ENCODE measurements around the gene CITED4.

CITED4 gene

DNA sequence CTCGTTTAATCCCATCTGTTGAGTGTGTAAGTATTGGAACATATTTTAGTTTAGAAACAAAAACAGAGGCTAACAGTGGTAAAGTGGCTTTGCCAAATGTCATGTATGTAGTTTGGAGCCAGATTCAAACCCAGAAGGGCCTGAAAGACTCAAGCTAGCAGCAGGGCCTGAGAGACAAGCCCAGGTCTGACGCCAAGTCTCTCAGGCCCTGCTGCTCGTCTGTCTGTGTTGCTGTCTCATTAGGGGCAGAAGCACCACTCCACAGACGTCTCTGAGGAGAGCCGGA is 8.3 kb downstream of the CITED4 start:
- no peak for DNase-seq (ENCODE audit: low read depth in 2 of 2)

DNA sequence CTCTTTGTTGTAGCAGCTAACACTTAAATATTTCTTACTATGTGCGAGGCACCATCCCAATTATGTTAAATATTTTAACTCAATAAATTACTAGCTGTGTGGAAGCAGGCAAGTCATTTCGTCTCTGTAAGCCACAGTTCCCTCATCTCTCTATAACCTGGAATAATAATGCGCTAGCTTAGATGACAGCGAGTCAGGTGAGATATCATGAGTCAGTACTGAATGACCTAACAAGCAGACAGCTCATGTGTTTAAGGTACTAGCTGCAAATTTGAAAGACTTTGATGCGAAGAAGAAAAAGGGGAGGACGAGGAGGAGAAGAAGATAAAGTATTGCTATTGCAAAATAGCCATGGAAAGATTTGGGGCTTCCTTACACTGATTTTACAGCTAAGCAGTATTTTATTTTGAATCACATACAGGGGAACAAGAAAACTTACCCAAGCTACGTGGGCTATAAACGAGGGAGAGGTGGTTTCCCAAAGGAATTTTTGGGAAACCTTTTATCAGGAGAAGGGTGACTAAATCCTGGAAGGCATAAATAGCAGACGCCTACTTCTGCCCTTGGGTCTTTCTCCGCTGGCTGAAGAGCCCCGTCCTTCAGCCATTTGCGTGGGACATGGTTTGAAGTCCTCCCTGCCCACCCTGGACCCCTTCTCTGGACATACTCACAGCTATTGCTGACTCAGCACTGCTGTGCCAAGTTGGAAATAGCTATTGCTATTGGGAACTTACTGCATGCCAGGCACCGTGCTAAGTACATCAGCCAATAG is 8.9 kb downstream of the CITED4 start:
- DNase-seq (ENCODE audit: low read depth in 2 of 2), result no peak

DNA sequence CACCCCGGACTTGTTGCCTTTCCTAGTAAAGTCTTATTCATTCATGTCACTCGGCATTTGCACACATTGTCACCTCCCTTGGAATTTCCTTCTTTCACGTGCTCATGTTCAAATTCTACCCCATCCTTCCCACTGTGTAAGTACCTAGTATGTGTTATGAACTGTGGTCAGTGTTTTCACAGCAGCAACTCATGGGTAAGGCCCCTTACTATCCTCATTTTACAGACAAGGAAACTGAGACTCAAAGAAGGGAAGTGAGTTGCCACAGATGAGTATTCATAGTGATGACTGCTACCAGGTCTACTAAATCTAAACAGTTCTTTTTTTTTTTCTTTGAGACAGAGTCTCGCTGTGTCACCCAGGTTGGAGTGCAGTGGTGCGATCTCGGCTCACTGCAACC is 10.5 kb downstream of the CITED4 start:
- DNase-seq (ENCODE audit: low read depth in 2 of 2), result no peak

DNA sequence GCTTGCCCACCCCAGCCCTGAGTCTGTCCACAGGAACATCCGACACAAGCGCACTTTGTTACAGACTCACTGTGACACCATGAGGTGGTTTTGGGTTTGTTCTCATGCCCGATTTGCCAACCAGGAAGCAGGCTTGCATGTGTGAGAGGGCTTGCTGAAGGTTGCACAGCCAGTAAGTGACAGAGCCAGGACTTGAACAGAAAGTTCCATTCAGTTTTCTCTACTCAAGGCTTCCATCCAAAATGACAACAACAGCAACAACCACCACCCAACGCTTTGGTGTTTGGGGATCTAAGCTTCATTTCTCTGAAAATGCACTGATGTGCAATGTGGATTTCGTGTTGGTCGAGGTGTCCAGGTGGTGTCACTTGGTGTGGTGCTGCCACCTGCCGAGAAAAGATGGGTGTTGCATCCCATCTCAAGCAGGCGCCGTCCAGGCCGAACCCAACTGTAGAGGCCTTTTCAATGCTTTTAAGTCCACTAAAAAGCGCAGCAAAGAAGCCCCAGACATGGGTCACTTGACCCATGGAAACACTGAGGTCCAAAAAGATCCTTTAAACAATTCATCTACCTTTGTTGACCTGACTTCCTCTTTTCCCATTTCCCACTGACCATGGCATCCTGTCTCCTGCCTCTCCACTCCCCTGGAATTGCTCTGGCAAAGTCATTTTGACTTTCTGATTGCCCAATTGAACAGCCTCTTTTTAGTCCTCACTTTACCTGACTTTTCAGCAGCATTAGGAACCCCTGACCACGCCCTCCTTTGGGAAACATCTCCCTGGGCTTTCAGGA is 12.2 kb downstream of the CITED4 start:
- peak; percentile 62 to 67 for DNase-seq (ENCODE audit: low read depth in 2 of 2)

DNA sequence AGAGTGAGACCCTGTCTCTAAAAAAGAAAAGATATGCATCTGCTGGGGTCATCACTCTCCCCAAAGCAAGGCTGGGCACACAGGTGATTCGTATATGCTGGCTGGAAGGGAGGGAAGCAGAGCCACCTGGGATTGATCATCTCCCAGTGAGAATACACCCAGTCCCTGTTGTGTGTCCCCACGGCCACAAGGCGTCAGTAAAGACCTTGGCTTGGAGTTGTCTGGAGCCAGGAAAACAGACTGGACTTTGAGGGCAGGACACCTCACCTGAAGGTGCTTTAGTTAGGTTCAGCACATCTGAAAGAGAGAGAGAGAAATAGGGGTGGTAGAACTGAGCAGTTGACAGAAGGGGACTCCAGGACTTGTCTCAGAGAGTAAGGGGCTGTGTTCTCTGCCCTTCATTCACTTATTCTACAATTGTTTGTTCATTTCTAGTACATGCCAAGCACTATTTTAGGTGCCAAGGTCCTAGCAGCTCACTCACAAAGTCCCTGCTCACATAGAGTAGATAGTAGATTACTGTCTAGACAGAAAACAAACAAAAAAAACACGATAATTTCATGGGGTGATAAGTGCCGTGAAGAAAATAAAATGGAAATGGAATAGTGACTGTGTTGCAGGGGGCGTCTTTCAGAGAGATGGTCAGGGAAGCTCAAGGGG is 13.5 kb downstream of the CITED4 start:
- no peak for DNase-seq (ENCODE audit: low read depth in 2 of 2)

DNA sequence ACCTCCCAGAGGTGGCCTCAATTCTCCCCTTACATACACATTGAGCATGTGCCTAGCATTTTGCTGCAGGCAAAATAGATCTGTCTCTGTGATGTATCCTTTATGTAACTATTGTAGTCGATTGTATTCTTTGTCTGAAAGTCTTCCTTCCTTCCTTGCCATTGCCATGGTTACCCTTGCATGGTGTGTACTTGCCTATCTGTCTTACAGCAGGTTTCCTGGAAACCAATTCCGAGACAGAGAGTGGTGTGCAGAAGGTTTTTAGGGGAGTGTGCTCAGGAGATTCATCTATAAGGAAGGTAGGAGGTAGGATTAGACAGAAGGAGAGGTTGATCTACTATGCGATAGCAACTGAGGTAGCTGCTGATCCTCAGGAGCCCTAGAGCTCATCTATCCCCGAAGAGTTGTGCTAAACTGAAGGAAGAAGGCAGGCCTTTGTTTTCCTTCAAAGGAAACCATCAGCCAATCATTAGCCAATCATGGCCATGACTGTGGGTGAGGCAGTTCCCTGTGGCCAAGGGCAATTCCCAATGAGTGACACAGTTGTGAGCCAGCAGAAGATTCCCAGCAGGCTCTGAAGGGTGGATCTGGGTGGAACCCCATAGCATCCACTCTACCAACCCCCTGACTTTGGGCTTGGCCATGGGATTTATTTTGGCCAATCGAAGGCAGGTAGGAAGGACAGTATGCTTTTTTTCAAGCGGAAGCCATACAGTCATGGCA is 15.0 kb downstream of the CITED4 start:
- no peak for DNase-seq (ENCODE audit: low read depth in 2 of 2)

DNA sequence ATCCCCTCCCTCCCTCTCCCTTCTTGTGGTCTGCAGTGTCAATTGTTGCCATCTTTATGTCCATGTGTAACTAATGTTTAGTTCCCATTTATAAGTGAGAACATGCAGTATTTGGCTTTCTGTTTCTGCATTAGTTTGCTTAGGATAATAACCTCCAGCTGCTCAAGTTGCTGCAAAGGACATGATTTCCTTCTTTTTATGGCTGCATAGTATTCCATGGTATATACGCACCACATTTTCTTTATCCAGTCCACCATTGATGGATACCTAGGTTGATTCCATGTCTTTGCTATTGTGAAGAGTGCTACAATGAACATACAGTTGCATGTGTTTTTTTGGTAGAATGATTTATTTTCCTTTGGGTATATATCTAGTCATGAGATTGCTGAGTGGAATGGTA is 16.3 kb downstream of the CITED4 start:
- DNase-seq (ENCODE audit: low read depth in 2 of 2), result no peak

DNA sequence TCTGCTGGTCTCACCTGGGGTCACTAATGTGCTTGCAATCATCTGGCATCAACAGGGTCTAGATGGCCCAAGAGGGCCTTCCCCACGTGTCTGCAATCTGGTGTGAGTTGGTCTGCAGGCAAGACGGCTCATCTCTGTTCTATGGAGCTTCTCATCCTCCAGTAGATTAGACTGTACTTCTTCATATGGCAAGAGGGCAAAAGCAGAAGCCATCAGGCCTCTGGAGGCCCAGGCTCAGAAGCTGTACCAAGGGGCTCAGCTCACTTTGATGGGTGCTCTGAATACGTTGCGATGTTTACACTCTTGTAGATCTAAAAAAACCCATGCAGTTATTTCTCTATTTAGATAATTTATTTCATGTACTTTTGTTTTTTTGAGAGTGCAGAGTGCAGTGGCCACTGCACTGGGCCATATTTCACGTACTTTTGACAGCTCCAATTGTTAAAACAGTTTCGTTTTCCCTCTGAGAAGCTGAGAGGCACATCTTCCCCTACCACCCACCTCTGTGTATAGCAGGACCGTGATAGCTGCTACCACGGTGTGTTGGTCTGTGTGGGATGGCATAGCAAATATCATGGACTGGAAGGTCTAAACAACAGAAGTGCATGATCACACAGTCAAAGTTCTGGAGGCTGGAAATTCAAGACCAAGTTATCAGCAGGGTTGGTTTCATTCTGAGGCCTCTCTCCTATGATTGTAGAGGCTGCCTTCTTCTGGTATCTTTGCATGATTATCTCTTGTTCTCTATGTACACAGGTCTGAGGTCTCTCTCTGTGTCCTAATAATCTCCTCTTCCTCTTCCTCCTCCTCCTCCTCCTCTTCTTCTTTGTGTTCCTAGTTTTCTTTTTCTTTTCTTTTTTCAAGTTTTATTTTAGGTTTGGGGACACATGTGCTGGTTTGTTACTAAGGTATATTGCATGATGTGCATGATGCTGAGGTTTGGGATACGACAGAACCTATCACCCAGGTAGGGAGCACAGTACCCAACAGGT is 17.0 kb downstream of the CITED4 start:
- no peak for DNase-seq (ENCODE audit: low read depth in 2 of 2)

DNA sequence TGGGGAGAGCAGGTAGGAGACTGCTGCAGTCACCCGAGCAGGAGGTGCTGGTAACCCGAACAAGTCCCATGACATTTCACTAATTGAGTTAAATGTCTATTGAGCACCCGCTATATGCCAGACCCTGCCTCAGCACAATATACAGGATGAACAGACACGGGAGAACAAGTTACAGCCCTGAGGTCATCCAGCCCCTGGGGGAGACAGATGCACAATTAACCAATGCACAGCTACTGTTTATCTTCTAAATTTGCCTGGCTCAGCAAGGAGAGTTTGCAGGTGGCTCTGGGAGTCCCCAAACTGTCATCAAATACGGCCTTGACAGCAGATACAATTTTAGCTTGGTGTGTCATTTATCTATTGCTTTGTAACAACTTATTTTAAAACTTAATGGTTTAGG is 18.1 kb downstream of the CITED4 start:
- DNase-seq (ENCODE audit: low read depth in 2 of 2), result no peak

DNA sequence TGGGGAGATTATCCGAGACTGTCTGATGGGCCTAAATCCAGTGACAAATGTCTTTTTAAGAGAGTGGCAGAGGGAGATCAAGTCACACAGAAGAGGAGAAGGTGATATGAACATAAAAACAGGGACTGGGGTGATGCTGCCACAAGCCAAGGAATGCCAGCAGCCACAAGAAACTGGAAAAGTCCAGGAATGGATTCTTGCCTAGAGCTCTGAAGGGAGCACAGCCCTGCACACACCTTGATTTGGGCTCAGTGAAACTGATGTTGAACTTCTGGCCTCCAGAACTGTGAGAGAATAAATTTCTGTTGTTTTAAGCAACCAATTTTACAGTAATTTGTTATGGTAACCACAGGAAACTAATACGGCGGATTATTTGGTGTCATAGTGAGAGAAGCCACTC is 19.5 kb downstream of the CITED4 start:
- DNase-seq (ENCODE audit: low read depth in 2 of 2), result no peak

DNA sequence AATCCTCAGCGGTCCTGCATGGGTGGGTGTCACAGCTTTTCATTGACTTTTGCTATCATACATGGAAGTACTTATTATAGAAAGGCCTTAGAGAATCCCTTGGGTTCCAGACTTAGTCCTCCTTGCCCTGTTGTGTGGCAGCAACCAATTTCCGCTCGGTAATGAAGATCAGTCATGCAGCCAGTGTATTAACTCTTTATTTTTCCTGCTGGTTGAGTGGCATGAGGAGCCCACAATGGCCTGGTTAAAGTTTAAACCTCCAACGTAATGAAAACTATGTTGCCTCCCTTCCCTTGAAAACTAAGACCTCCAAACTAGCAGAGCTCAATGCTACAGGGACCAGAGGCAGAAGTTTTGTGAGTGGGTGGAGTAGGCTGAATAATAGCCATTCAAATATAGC is 20.0 kb downstream of the CITED4 start:
- no peak for DNase-seq (ENCODE audit: low read depth in 2 of 2)

DNA sequence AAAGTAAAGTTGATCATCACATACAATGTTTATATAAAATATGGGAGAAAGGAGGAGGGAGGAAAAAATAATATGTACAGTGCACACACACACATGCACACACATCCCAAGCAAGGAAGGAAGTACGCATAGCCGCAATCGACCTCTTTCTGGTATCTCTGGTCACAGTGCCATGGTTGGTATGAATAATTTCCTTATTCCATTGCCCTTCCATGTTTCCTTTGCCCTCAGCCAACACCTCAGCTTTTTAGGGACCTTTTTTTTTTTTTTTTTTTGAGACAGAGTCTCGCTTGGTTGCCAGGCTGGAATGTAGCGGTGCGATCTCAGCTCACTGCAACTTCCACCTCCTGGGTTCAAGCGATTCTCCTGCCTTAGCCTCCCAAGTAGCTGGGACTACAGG is 20.6 kb downstream of the CITED4 start:
- DNase-seq (ENCODE audit: low read depth in 2 of 2), result no peak

DNA sequence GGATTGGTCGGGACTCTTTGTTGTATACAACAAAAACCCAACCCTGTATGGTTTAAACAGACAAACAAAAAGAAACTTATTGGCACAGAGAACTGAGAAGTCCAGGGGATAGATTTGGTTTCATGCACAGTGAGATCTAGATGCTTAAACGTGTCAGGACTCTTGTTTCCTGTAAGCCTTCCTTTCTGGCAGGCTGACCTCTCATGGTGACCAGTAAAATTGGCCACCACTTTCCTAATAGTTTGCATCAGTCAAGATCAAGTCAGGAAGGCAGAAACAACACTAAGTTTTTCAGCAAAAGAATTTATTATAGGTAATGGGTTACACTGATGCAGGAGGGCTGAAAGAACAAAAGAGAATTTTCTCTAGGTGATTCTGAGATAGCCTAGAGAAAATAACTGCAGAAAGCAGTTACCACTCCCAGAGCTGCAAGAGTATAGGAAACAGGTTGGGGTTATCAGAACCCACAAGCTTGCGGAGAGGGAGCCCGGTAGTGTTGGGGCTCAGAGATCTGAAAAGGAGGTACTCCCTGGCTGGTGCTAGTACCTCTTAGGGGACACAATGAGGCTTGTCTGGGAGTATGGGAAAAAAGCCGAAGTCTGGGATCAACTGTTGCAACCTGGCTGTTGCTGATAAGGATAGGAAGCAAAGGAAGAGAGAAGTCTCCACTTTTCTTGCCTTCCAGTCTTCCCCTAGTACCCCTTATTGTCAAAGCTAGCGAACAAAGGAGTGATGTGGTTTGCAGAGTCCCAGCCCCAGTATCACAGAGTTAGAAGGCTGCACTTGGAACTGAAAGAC is 21.4 kb downstream of the CITED4 start:
- DNase-seq (ENCODE audit: low read depth in 2 of 2), result no peak

DNA sequence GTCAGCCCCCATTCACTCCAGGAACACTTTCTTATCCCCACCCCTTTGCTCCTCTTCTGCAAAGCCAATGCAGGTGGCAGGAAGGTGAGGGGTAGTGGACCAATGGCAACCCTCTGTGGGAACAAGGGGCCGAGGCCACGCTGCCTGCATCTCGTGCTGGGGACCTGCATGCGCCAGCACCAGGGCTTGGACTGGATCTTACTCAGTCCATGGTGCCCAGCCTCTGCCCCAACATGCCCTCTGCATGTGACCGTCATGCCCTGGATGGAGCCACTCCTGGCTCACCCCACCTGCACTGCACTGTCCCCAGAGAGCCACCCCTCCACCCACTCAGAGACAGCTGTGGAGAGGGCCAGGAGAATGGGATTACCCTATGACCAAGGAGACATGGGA is 22.2 kb downstream of the CITED4 start:
- no peak for DNase-seq (ENCODE audit: low read depth in 2 of 2)

DNA sequence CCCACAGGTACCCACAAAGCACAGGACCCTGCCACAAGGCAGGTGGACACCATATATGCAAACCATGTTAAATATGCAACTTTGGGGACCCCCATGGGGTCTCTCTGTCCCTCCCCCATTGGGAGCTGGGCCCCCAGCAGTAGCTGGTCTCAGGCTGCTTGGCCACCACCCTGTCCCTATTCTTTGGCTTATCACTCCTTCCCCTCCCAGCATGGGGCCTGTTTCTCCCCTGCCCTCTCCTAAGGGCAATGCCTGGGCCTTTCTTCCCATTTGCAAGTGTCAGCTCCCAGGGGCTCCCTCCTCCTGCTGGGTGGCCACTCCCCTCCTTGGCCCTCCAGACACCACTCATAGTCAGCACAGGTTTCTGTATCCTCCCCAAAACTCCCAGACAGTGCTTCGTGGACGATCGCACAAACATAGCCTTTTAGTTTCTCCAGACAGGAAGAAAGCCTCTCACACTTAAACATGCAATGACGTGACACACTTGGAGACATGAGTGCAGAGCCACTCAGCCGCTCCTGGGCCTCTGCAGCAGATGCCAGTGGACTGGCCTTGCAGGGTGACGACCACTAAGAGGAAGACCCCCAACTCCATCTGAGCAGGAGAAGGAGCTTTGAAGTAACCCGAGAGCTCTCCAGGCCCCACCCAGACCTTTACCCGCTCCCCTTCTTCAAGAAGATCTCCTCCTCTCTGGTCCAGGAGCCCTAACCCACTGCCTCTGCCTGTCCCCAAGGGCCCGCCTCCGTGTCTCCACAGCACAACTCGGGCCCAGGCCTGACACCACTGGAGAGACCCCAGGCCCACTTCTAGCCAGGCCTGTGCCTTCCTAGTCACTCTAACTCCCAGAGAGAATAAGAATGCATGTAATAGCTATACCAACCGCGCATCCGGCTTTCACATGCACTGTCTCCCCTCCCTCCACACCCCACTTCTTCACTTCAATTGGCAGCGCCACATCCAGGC is 22.9 kb downstream of the CITED4 start:
- DNase-seq (ENCODE audit: low read depth in 2 of 2), result no peak

DNA sequence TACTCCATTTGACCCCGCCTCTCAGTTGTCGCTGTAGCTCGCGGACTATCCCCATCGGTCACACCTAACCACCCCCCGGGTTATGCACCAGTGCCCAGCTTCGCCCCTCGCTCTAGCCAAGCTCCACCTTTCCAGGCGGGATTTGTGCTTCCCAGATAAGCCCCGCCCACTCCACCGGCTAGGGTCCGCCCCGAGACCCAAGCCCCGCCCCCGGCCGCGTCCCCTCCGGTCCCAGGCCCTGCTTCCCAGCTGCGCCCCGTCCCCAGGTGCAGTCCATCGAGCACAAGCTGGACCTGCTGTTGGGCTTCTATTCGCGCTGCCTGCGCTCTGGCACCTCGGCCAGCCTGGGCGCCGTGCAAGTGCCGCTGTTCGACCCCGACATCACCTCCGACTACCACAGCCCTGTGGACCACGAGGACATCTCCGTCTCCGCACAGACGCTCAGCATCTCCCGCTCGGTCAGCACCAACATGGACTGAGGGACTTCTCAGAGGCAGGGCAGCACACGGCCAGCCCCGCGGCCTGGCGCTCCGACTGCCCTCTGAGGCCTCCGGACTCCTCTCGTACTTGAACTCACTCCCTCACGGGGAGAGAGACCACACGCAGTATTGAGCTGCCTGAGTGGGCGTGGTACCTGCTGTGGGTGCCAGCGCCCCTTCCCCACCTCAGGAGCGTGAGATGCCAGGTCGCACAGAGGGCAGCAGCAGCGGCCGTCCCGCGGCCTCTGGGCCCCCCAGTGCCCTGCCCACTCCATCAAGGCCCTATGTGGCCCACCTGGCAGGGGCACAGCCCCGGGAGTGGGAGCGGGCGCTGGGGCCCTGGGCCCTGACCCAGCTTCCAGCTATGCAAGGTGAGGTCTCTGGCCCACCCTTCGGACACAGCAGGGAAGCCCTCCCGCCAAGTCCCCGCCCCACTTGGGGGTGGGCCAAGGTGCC is 23.9 kb downstream of the CITED4 start:
- no peak for DNase-seq (ENCODE audit: low read depth in 2 of 2)

DNA sequence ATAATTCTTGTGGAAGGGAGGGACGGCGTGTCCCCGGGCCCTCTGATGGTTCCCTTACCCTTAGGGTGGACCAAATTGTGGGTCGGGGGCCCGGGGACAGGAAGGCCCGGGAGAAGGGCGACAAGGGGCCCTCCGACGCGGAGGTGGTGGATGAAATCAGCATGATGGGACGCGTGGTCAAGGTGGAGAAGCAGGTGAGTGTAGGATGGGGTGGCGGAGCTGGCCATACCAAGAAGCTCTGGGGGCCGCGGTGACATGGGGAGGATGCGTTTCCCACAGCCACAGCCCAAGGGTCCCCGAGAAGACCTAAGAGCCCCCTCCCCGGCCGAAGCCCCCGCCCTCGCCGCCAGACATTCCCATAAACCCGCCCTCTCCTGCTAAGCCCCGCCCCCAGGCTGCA is 24.6 kb downstream of the CITED4 start:
- DNase-seq (ENCODE audit: low read depth in 2 of 2), result no peak

DNA sequence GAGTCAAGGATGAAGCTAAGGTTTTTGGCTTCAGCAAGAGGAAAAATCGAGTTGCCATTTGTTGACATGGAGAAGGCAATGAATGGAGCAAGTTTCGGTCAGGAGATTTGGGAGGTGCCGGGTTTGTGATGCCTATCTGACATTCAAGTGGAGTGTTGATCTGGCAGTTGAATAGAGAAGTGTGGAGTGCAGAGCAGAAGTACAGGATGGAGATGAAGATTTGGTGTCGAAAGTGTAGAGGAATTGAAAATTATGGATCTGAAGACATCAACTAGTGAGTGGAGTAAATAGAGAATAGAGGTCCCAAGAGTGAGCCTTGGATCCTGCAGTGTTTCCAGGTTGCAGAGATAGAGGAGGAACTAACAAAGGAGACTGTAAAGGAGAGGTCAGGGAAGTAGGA is 25.9 kb downstream of the CITED4 start:
- DNase-seq (ENCODE audit: low read depth in 2 of 2), result no peak

Data from stimulated activated CD8-positive, alpha-beta memory T cell treated with anti-CD3 and anti-CD28 coated beads, Interleukin-2, amount 100 ng/mL, for 1 hour (primary cell).